T-helper 17 cell (primary cell): ENCODE data around the gene SYT5. TPM values are rescaled to one million over a fixed set of nuclear protein-coding genes. Genes with fewer than 3 reads are reported as not detected.
A peak's percentile ranks its signal among the peaks of the same experiment; 100 is the strongest.
"Not testable (repeated sequence)": the region's sequence is repeated elsewhere in the genome, so short reads cannot be mapped to it uniquely, and the experiment has no call there.

ENCODE experiments used
- ATAC-seq: fragments of 150-1000 bp; cut with Tn5 transposase; 2 replicates; pipeline ENCODE4 v1.10.0; 2021; ENCODE audit warnings: mild to moderate bottlenecking, moderate library complexity
- DNase-seq, 3 donors: peaks; one replicate each; pipeline versions ENCODE4 v3.0.0 to v3.0.0-alpha.2; 2020 to 2021
- H3K9me3 ChIP-seq: one replicate; pipeline ENCODE4 v1.7.0; 2013; ENCODE audit warnings: low read length, mild to moderate bottlenecking; ENCODE audit not compliant: control insufficient read depth, poor library complexity, severe bottlenecking
- H3K27ac Mint-ChIP-seq: one replicate; pipeline ENCODE4 v1.8.0; 2022; ENCODE audit warnings: mild to moderate bottlenecking, moderate library complexity, mixed read lengths
- H3K27me3 Mint-ChIP-seq: one replicate; pipeline ENCODE4 v1.8.0; 2022; ENCODE audit warnings: mixed read lengths
- H3K36me3 Mint-ChIP-seq: one replicate; pipeline ENCODE4 v1.8.0; 2022; ENCODE audit warnings: low read depth, mixed read lengths
- H3K4me1 Mint-ChIP-seq: one replicate; pipeline ENCODE4 v1.8.0; 2022; ENCODE audit warnings: mild to moderate bottlenecking, mixed read lengths
- H3K4me3 Mint-ChIP-seq: one replicate; pipeline ENCODE4 v1.8.0; 2022; ENCODE audit warnings: mild to moderate bottlenecking, moderate library complexity, mixed read lengths
- total RNA-seq, 4 donors: library from RNA in 2 of 4; stranded (reverse) in 2 of 4; gene quantifications; one replicate each; pipeline ENCODE4 v1.2.3 and lab custom pipeline; 2022 to 2026

SYT5 gene
- 1 to 10 TPM; 3.8 to 4.3 TPM for total RNA-seq
- total RNA-seq (lab: John Stamatoyannopoulos, UW): 0.12 to 1.4 reads per million in 2 donors

- Mint-ChIP-seq H3K27ac (peak within 1 kb of the TSS; percentile 91), H3K4me1 (peaks cover 12% of the 10 kb centered on the region), H3K36me3 (peaks cover 2% of the 10 kb centered on the region), H3K27me3 (peaks cover 54% of the 10 kb centered on the region), H3K4me3 (peak within 1 kb of the TSS; percentile 89)
- H3K9me3 ChIP-seq: no peaks in the 10 kb centered on the region
- DNase-seq: peak; percentile 39 to 67 (median 52)
- ATAC-seq: peak; percentile 43
These were observed at the start of gene SYT5 for GRCh38 chr19:55179606-55180484. TSS of gene SYT5 (minus strand) at chr19:55180289. CDS start at chr19:55179041, 1,248 bp downstream.

GRCh38 chr19:55229789-55230182, 49.7 kb upstream of the SYT5 start:
- Mint-ChIP-seq H3K36me3 (peaks cover 9% of the 10 kb centered on the region), H3K27ac (no peak overlapping the region), H3K4me1 (peaks cover 15% of the 10 kb centered on the region), H3K27me3 (no peaks in the 10 kb centered on the region), H3K4me3 (no peak overlapping the region)
- H3K9me3 ChIP-seq: no peaks in the 10 kb centered on the region
- DNase-seq (no peak), ATAC-seq (no peak)

GRCh38 chr19:55229145-55229788, 49.2 kb upstream of the SYT5 start:
- Mint-ChIP-seq H3K36me3 (peaks cover 7% of the 10 kb centered on the region), H3K27ac (peak overlapping the region; percentile 54), H3K4me1 (peaks cover 11% of the 10 kb centered on the region), H3K27me3 (no peaks in the 10 kb centered on the region), H3K4me3 (no peak overlapping the region)
- ATAC-seq: no peak
- no peaks in the 10 kb centered on the region for H3K9me3 ChIP-seq
- DNase-seq: no peak

GRCh38 chr19:55228403-55229031, 48.4 kb upstream of the SYT5 start, which contains the start of gene TMEM86B:
TSS of gene TMEM86B (minus strand) at chr19:55228763. CDS start at chr19:55228741, 22 bp downstream.
- ATAC-seq (no peak), DNase-seq (no peak)
- no peak within 1 kb of the TSS for H3K4me3 Mint-ChIP-seq
- no peaks in the 10 kb centered on the region for H3K27me3 Mint-ChIP-seq
- H3K27ac Mint-ChIP-seq: peak within 1 kb of the TSS; percentile 59
- peaks cover 12% of the 10 kb centered on the region for H3K4me1 Mint-ChIP-seq
- peaks cover 7% of the 10 kb centered on the region for H3K36me3 Mint-ChIP-seq
- no peaks in the 10 kb centered on the region for H3K9me3 ChIP-seq

GRCh38 chr19:55228015-55228391, 47.9 kb upstream of the SYT5 start:
- H3K9me3 ChIP-seq: no peaks in the 10 kb centered on the region
- Mint-ChIP-seq H3K27me3 (no peaks in the 10 kb centered on the region), H3K4me1 (peaks cover 13% of the 10 kb centered on the region), H3K4me3 (no peak overlapping the region), H3K36me3 (peaks cover 7% of the 10 kb centered on the region), H3K27ac (peak overlapping the region; percentile 59)
- DNase-seq (no peak), ATAC-seq (no peak)

GRCh38 chr19:55227241-55228014, 47.3 kb upstream of the SYT5 start:
- H3K36me3 Mint-ChIP-seq: peaks cover 7% of the 10 kb centered on the region
- no peaks in the 10 kb centered on the region for H3K27me3 Mint-ChIP-seq
- peaks cover 13% of the 10 kb centered on the region for H3K4me1 Mint-ChIP-seq
- H3K4me3 Mint-ChIP-seq: no peak overlapping the region
- no peaks in the 10 kb centered on the region for H3K9me3 ChIP-seq
- H3K27ac Mint-ChIP-seq: peak overlapping the region; percentile 59
- DNase-seq (no peak), ATAC-seq (no peak)

GRCh38 chr19:55226788-55227187, 46.7 kb upstream of the SYT5 start:
- H3K9me3 ChIP-seq: no peaks in the 10 kb centered on the region
- peaks cover 13% of the 10 kb centered on the region for H3K4me1 Mint-ChIP-seq
- no peaks in the 10 kb centered on the region for H3K27me3 Mint-ChIP-seq
- peaks cover 7% of the 10 kb centered on the region for H3K36me3 Mint-ChIP-seq
- peak overlapping the region; percentile 59 for H3K4me3 Mint-ChIP-seq
- no peak for ATAC-seq
- no peak for DNase-seq
- H3K27ac Mint-ChIP-seq: no peak overlapping the region

- peaks cover 7% of the 10 kb centered on the region for H3K36me3 Mint-ChIP-seq
- H3K4me1 Mint-ChIP-seq: peaks cover 13% of the 10 kb centered on the region
- no peaks in the 10 kb centered on the region for H3K9me3 ChIP-seq
- DNase-seq (no peak), ATAC-seq (no peak)
- no peak overlapping the region for H3K27ac Mint-ChIP-seq
- no peak overlapping the region for H3K4me3 Mint-ChIP-seq
- no peaks in the 10 kb centered on the region for H3K27me3 Mint-ChIP-seq
These were observed 46.2 kb upstream of the SYT5 start for GRCh38 chr19:55226273-55226672.

- H3K4me1 Mint-ChIP-seq: peaks cover 13% of the 10 kb centered on the region
- no peaks in the 10 kb centered on the region for H3K27me3 Mint-ChIP-seq
- DNase-seq: no peak
- ATAC-seq: no peak
- peaks cover 7% of the 10 kb centered on the region for H3K36me3 Mint-ChIP-seq
- peak overlapping the region; percentile 78 for H3K4me3 Mint-ChIP-seq
- no peak overlapping the region for H3K27ac Mint-ChIP-seq
- no peaks in the 10 kb centered on the region for H3K9me3 ChIP-seq
These were observed 45.4 kb upstream of the SYT5 start for GRCh38 chr19:55225415-55225958.

- not testable (repeated sequence) for ATAC-seq, H3K27ac Mint-ChIP-seq, H3K4me3 Mint-ChIP-seq, DNase-seq, H3K36me3 Mint-ChIP-seq, H3K9me3 ChIP-seq, H3K27me3 Mint-ChIP-seq
- H3K4me1 Mint-ChIP-seq: peaks cover 11% of the 10 kb centered on the region
These were observed 44.8 kb upstream of the SYT5 start for GRCh38 chr19:55224679-55225414.

- DNase-seq: no peak
- H3K27me3 Mint-ChIP-seq: no peaks in the 10 kb centered on the region
- peaks cover 8% of the 10 kb centered on the region for H3K4me1 Mint-ChIP-seq
- H3K9me3 ChIP-seq: no peaks in the 10 kb centered on the region
- no peak overlapping the region for H3K27ac Mint-ChIP-seq
- peaks cover 5% of the 10 kb centered on the region for H3K36me3 Mint-ChIP-seq
- ATAC-seq: no peak
- no peak overlapping the region for H3K4me3 Mint-ChIP-seq
These were observed 44.1 kb upstream of the SYT5 start for GRCh38 chr19:55224038-55224665.
